Left lung (tissue), 10 donors: ENCODE measurements around the gene LETM1. TPM values are rescaled to one million over a fixed set of nuclear protein-coding genes. Genes with fewer than 3 reads are reported as not detected.

ENCODE experiments used
- ATAC-seq: fragments of 200-7000 bp; cut with Tn5 transposase; one replicate; pipeline ENCODE4 v1.9.1; 2020; ENCODE audit warnings: moderate library complexity
- DNase-seq, 4 donors: peaks; one replicate each; pipeline ENCODE4 v3.0.0-alpha.2; 2013 to 2020
- H3K27ac ChIP-seq, 2 donors: fragments of 200-600 bp; sonication (generic) in 1 of 2; one replicate each; pipeline versions ENCODE4 v1.5.0 to v1.8.0; 2020 to 2021
- H3K27me3 ChIP-seq, 2 donors: fragments of 200-600 bp; sonication (generic) in 1 of 2; one replicate each; pipeline versions ENCODE4 v1.5.0 to v1.8.0; 2020 to 2021
- H3K36me3 ChIP-seq, 2 donors: fragments of 200-600 bp; sonication (generic) in 1 of 2; one replicate each; pipeline versions ENCODE4 v1.5.0 to v1.8.0; 2020 to 2021
- H3K4me1 ChIP-seq, 2 donors: fragments of 200-600 bp; one replicate each; pipeline ENCODE4 v1.8.0; 2021
- H3K4me3 ChIP-seq, 2 donors: fragments of 200-600 bp; sonication (generic) in 1 of 2; one replicate each; pipeline versions ENCODE4 v1.5.0 to v1.8.0; 2020 to 2021; ENCODE audit warnings: mild to moderate bottlenecking in 1 of 2
- H3K9me3 ChIP-seq, 2 donors: fragments of 200-600 bp; sonication (generic) in 1 of 2; one replicate each; pipeline versions ENCODE4 v1.5.0 to v1.8.0; 2020 to 2021
- intact Hi-C, 2 donors: fragments of 100-400 bp; cut with DNase I; formaldehyde crosslinking; loops; one replicate each; pipeline versions ENCODE4 v1.11.2 to v1.14.2; 2022
- polyA plus RNA-seq, 6 donors: library from polyadenylated mRNA; unstranded; fragments of 120-200 nt; gene quantifications; one replicate each; pipeline ENCODE4 v1.2.1, GENCODE V29; 2013; ENCODE audit not compliant: insufficient read length in 6 of 6
- total RNA-seq, 2 donors: library from RNA; stranded (reverse); fragmentation: NEBNext Ultra II Directional; extraction: Animal tissue kit (Norgen Biotek cat#: 25700); gene quantifications; one replicate each; pipeline ENCODE4 v1.2.1, GENCODE V29; 2021
- TF ChIP-seq, protein P1 (sequence below), 2 donors: fragments of 200-600 bp; sonication (generic) in 1 of 2; IDR thresholded peaks; one replicate each; pipeline versions ENCODE4 v1.5.0 to v1.8.0; 2021; ENCODE audit warnings: antibody characterized with exemption in 2 of 2
- donor health status: DM: no; HTN: yes; CAD: no.
- donor health status: DM: no; HTN: no; CAD: no.

LETM1 gene
- total and polyA plus RNA-seq, 8 donors = 17.9 to 52.3 (median 21.5) TPM

DNA sequence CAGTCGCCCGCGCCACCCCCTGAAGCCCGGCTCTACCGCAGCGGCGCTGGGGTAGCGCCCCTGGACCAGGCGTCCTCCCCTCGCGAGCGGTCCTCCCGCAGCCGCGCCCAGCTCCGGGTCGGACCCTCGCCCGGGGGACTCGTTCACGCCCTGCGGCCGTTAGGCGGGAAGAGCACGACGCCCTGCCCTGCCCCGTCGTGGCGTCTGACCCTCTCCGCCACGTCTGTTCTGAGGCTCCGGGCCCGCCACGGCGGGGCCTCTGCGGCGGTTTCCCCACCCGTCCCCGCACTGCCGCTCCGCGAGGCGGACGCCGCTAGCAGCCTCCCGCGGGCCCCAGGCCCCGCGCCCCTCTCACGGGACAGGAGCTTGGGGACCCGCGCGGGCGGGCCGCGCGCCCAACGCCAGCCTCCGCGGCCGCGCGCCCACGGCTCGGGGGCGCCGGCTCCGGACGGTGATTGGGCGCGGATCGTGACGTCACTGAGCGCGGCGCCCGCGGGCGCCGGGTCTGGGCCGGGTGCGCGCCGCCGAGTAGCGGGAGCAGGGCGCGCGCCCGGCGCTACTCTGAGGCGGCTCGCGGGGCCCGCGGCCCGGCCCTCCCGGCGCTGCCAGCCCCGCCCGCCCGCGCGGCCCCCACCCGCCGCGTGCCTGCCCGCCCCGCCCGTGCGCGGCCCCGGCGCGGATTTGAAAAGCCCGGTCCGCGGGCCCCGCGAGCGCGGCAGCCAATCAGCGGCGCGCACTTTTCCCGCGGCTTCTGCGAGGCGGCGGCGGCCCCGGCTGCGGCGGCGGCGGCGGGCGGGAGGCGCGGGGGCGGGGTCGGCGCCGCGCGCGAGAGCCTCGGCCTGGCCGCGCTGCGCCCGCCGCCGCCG is 14.9 kb upstream of the LETM1 start, which contains the start of gene NSD2:
TSS of gene NSD2 (plus strand) at position 816 of the 866 bp plus-strand sequence. CDS start 29,262 bp downstream, outside the sequence.
- Histone ChIP-seq H3K4me3 (peak within 1 kb of the TSS; percentile 81 to 90), H3K36me3 (no peaks in the 10 kb centered on the region), H3K27me3 (peaks cover 0 to 19% of the 10 kb centered on the region in 2 donors), H3K4me1 (peaks cover 11 to 27% of the 10 kb centered on the region in 2 donors), H3K9me3 (no peaks in the 10 kb centered on the region), H3K27ac (peak within 1 kb of the TSS; percentile 99 to 100)
- DNase-seq = peak; percentile 91 to 96 (median 92)
- peak; percentile 75 for ATAC-seq
- intact Hi-C loops = no loop called here
- TF ChIP-seq, protein P1, sequence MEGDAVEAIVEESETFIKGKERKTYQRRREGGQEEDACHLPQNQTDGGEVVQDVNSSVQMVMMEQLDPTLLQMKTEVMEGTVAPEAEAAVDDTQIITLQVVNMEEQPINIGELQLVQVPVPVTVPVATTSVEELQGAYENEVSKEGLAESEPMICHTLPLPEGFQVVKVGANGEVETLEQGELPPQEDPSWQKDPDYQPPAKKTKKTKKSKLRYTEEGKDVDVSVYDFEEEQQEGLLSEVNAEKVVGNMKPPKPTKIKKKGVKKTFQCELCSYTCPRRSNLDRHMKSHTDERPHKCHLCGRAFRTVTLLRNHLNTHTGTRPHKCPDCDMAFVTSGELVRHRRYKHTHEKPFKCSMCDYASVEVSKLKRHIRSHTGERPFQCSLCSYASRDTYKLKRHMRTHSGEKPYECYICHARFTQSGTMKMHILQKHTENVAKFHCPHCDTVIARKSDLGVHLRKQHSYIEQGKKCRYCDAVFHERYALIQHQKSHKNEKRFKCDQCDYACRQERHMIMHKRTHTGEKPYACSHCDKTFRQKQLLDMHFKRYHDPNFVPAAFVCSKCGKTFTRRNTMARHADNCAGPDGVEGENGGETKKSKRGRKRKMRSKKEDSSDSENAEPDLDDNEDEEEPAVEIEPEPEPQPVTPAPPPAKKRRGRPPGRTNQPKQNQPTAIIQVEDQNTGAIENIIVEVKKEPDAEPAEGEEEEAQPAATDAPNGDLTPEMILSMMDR (IDR thresholded peaks at IDR 0.05) = no peak

GRCh38 chr4:1870328-1870577 is 14.3 kb upstream of the LETM1 start:
- no peaks in the 10 kb centered on the region for H3K36me3 ChIP-seq
- DNase-seq (peak in 3 of 4 donors; percentile 84 to 98 (median 91)), ATAC-seq (peak; percentile 81)
- intact Hi-C loops = no loop called here
- H3K4me3 ChIP-seq = peak overlapping the region; percentile 81 to 90
- peaks cover 0 to 19% of the 10 kb centered on the region in 2 donors for H3K27me3 ChIP-seq
- H3K4me1 ChIP-seq = peaks cover 11 to 27% of the 10 kb centered on the region in 2 donors
- TF ChIP-seq, protein P1 (IDR thresholded peaks at IDR 0.05) = no peak
- peak overlapping the region; percentile 99 to 100 for H3K27ac ChIP-seq
- H3K9me3 ChIP-seq = no peaks in the 10 kb centered on the region

DNA sequence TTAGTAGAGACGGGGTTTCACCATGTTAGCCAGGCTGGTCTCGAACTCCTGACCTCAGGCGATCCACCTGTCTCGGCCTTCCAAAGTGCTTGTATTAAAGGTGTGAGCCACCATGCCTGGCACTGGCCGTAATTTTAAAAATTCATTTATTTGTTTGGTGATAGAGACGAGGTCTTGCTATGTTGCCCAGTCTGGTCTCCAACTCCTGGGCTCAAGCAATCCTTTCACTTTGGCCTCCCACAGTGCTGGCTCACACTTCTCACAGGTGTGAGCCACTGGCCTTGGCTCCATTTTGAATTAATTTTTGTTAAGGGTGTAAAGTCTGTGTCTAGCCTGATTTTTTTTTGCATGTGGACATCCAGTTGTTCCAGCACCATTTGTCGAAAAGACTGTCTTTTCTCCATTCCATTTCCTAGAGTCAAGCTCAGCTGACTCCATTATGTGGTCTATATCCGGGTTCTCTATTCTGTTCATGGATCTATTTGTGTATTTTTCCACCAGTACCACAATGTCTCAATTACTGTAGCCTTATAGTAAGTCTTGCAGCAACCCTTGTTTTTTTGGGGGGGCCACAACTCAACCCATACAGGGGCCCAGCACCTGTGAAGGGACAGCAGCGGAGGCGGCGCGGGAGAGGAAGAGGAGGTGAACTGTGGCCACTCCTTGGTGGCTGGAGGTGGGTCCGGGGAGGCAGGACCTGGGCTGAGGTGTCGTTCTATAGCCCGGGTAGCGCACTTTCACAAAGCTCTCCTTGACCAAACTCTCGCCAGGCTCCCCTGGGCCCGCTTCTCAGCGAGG is 13.8 kb upstream of the LETM1 start:
- Histone ChIP-seq H3K36me3 (no peaks in the 10 kb centered on the region), H3K4me3 (peak overlapping the region; percentile 81 to 90), H3K4me1 (peaks cover 11 to 27% of the 10 kb centered on the region in 2 donors), H3K27ac (peak overlapping the region; percentile 99 to 100), H3K9me3 (no peaks in the 10 kb centered on the region), H3K27me3 (peaks cover 0 to 19% of the 10 kb centered on the region in 2 donors)
- DNase-seq = peak in 1 of 4 donors; percentile 84
- ATAC-seq = peak; percentile 34
- intact Hi-C loops = no loop called here
- TF ChIP-seq, protein P1 (IDR thresholded peaks at IDR 0.05) = no peak

DNA sequence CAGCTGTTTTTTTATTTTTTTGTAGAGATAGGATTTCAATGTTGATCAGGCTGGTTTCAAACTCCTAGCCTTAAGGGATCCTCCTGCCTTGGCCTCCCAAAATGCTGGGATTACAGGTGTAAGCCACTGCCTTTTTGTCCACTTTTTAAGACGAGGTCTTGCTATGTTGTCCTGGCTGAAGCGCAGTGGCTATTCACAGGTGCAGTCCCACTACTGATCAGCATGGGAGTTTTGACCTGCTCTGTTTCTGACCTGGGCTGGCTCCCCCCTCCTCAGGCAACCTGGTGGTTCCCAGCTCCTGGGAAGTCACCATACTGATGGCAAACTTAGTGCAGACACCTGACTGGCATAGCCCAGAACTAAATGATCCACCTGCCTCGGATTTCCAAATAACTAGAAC is 13.0 kb upstream of the LETM1 start:
- H3K36me3 ChIP-seq = no peaks in the 10 kb centered on the region
- H3K4me1 ChIP-seq = peaks cover 11 to 23% of the 10 kb centered on the region in 2 donors
- DNase-seq (no peak), ATAC-seq (no peak)
- H3K4me3 ChIP-seq = no peak overlapping the region
- TF ChIP-seq, protein P1 (IDR thresholded peaks at IDR 0.05) = no peak
- peaks cover 0 to 25% of the 10 kb centered on the region in 2 donors for H3K27me3 ChIP-seq
- intact Hi-C loops = no loop called here
- no peak overlapping the region for H3K27ac ChIP-seq
- no peaks in the 10 kb centered on the region for H3K9me3 ChIP-seq

DNA sequence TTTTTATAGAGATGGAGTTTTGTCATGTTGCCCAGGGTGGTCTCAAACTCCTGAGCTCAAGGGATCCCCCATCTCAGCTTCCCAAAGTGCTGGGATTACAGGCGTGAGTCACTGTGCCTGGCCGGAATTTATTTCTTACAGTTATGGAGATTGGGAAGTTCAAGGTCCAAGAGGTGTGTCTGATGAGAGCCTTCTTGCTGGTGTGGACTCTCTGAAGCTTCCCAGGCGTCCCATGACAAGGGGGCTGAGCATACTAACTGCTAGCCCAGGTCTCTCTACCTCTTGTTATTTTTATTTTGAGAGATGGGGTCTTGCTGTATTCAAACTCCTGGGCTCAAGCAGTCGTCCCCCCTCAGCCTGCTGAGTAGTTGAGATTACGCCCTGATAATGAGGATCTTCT is 12.3 kb upstream of the LETM1 start:
- peaks cover 0 to 32% of the 10 kb centered on the region in 2 donors for H3K27me3 ChIP-seq
- DNase-seq = no peak
- no peak overlapping the region for H3K4me3 ChIP-seq
- no peak overlapping the region for H3K27ac ChIP-seq
- H3K9me3 ChIP-seq = no peaks in the 10 kb centered on the region
- intact Hi-C loops = no loop called here
- peaks cover 7 to 17% of the 10 kb centered on the region in 2 donors for H3K4me1 ChIP-seq
- no peak for ATAC-seq
- TF ChIP-seq, protein P1 (IDR thresholded peaks at IDR 0.05) = no peak
- no peaks in the 10 kb centered on the region for H3K36me3 ChIP-seq
